ENCODE results near the gene HOXA3. TPM values are rescaled to one million over a fixed set of nuclear protein-coding genes. Genes with fewer than 3 reads are reported as not detected.

Gene HOXA3
- polyA plus RNA-seq, 3 donors = not detected

GRCh38 chr7:27186668-27187474 is 34.5 kb upstream of the HOXA3 start:
- H3K4me3 Mint-ChIP-seq = peak overlapping the region in 1 of 2 donors; percentile 93
- no peak overlapping the region for H3K27ac Mint-ChIP-seq
- H4K20me1 ChIP-seq (ENCODE audit: insufficient read depth, low read length) = no peaks in the 10 kb centered on the region
- no peak for DNase-seq
- no peak overlapping the region for H3K27ac ChIP-seq (ENCODE audit: low read depth in 1 of 2, low read length in 2 of 2)
- H3K4me1 ChIP-seq (ENCODE audit: control insufficient read depth in 1 of 2, insufficient read depth in 2 of 2, low read length in 2 of 2) = peaks cover 51 to 53% of the 10 kb centered on the region in 2 donors
- no peaks in the 10 kb centered on the region for H3K79me2 ChIP-seq (ENCODE audit: insufficient read depth, low read length)
- peaks cover 11 to 73% of the 10 kb centered on the region in 2 donors for H3K9me3 ChIP-seq (replicated peaks in 1 of 2; ENCODE audit: control insufficient read depth in 1 of 2, insufficient read depth in 1 of 2, low read length in 2 of 2)
- no peaks in the 10 kb centered on the region for H3K36me3 ChIP-seq (replicated peaks in 1 of 2; ENCODE audit: control insufficient read depth in 1 of 2, insufficient read depth in 2 of 2, low read length in 2 of 2)
- H3K36me3 Mint-ChIP-seq = peaks cover 18 to 33% of the 10 kb centered on the region in 2 donors
- intact Hi-C loops (cut with micrococcal nuclease) = loop anchor here (5.0 kb wide), 1 partner anchor 35 kb away; the partner anchor contains the start of gene HOXA3 (in 2 of the 2)
- WGBS (ENCODE audit: insufficient coverage) = 80% methylated on average over 1 of the region's 4 CpGs
- peaks cover 66% of the 10 kb centered on the region for H3K4me1 Mint-ChIP-seq
- H3K4me2 ChIP-seq (replicated peaks; ENCODE audit: extremely low read depth, low read length, poor library complexity, severe bottlenecking) = no peak overlapping the region
- H3K9me3 Mint-ChIP-seq = peaks cover 3 to 58% (median 40%) of the 10 kb centered on the region in 7 donors
- no peak overlapping the region for H3K4me3 ChIP-seq (replicated peaks in 1 of 3; ENCODE audit: low read depth in 2 of 3, low read length in 3 of 3)
- H3K27me3 ChIP-seq (ENCODE audit: control insufficient read depth in 2 of 2, insufficient read depth in 2 of 2, low read length in 2 of 2) = peaks cover 95 to 99% of the 10 kb centered on the region in 2 donors
- peaks cover 99 to 100% (median 100%) of the 10 kb centered on the region in 3 donors for H3K27me3 Mint-ChIP-seq (ENCODE audit: low read depth in 3 of 3)
- TF ChIP-seq, protein P1, sequence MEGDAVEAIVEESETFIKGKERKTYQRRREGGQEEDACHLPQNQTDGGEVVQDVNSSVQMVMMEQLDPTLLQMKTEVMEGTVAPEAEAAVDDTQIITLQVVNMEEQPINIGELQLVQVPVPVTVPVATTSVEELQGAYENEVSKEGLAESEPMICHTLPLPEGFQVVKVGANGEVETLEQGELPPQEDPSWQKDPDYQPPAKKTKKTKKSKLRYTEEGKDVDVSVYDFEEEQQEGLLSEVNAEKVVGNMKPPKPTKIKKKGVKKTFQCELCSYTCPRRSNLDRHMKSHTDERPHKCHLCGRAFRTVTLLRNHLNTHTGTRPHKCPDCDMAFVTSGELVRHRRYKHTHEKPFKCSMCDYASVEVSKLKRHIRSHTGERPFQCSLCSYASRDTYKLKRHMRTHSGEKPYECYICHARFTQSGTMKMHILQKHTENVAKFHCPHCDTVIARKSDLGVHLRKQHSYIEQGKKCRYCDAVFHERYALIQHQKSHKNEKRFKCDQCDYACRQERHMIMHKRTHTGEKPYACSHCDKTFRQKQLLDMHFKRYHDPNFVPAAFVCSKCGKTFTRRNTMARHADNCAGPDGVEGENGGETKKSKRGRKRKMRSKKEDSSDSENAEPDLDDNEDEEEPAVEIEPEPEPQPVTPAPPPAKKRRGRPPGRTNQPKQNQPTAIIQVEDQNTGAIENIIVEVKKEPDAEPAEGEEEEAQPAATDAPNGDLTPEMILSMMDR (IDR thresholded peaks at IDR 0.05) = no peak
- H3K9ac ChIP-seq (ENCODE audit: insufficient read depth, low read length, poor library complexity, severe bottlenecking) = no peak overlapping the region
- H2AFZ ChIP-seq (ENCODE audit: insufficient read depth, low read depth, low read length, poor library complexity, severe bottlenecking) = no peak overlapping the region

DNA sequence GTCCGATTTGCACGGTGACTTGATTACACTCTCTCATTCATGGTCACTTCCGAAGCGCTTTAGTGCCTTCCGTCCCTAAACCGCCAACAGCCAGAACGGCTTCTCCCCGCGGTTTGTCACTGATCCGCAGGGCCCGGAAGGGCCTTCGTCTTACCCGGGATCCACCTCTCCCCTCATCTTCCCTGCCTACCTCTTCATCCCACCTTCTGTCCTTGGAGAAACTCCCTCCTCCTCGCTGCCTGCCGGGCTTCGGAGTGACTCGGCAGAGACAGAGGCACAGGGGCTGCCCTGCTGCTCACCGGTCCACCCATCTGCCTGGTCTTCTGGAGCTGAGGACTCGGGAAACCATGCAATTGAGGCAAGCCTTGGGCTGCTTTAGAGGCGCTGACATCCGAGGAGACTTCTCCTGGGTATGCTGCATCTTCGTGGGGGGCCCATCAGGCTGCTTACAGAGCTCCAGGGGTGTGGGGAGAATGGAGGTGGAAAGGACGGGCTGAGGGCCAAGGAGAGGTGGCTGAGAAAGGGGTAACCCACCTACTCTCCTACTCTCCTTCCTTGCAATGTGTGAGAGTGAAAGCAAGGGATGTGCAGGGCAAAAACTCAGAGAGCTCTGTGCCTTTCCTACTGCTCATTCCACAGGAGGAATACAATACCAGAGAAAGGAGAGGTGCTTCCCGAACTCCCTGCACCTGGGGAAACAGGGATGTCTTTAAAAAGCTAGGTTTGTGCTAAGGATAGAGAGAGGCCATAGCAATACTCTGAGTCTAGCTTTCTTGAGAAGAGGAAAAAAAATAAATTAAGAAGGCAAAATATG is 33.7 kb upstream of the HOXA3 start:
- no peak for DNase-seq
- Mint-ChIP-seq H3K9me3 (peaks cover 3 to 57% (median 38%) of the 10 kb centered on the region in 7 donors), H3K27me3 (ENCODE audit: low read depth in 3 of 3) (peaks cover 97 to 99% (median 99%) of the 10 kb centered on the region in 3 donors), H3K4me3 (peak overlapping the region; percentile 72 to 93), H3K27ac (no peak overlapping the region), H3K36me3 (peaks cover 18 to 33% of the 10 kb centered on the region in 2 donors), H3K4me1 (peaks cover 62% of the 10 kb centered on the region)
- peaks cover 90 to 99% of the 10 kb centered on the region in 2 donors for H3K27me3 ChIP-seq (ENCODE audit: control insufficient read depth in 2 of 2, insufficient read depth in 2 of 2, low read length in 2 of 2)
- intact Hi-C loops (cut with micrococcal nuclease) = loop anchor here (5.0 kb wide), 1 partner anchor 34 kb away; the partner anchor contains the start of gene HOXA3 (in 2 of the 2)
- H3K4me3 ChIP-seq (replicated peaks in 1 of 3; ENCODE audit: low read depth in 2 of 3, low read length in 3 of 3) = peak overlapping the region in 1 of 3 experiments; percentile 71
- peak overlapping the region; percentile 76 for H3K4me2 ChIP-seq (replicated peaks; ENCODE audit: extremely low read depth, low read length, poor library complexity, severe bottlenecking)
- no peak overlapping the region for H2AFZ ChIP-seq (ENCODE audit: insufficient read depth, low read depth, low read length, poor library complexity, severe bottlenecking)
- no peaks in the 10 kb centered on the region for H3K36me3 ChIP-seq (replicated peaks in 1 of 2; ENCODE audit: control insufficient read depth in 1 of 2, insufficient read depth in 2 of 2, low read length in 2 of 2)
- peaks cover 49 to 51% of the 10 kb centered on the region in 2 donors for H3K4me1 ChIP-seq (ENCODE audit: control insufficient read depth in 1 of 2, insufficient read depth in 2 of 2, low read length in 2 of 2)
- no peaks in the 10 kb centered on the region for H3K79me2 ChIP-seq (ENCODE audit: insufficient read depth, low read length)
- H4K20me1 ChIP-seq (ENCODE audit: insufficient read depth, low read length) = no peaks in the 10 kb centered on the region
- H3K27ac ChIP-seq (ENCODE audit: low read depth in 1 of 2, low read length in 2 of 2) = no peak overlapping the region
- peaks cover 11 to 68% of the 10 kb centered on the region in 2 donors for H3K9me3 ChIP-seq (replicated peaks in 1 of 2; ENCODE audit: control insufficient read depth in 1 of 2, insufficient read depth in 1 of 2, low read length in 2 of 2)
- no peak overlapping the region for H3K9ac ChIP-seq (ENCODE audit: insufficient read depth, low read length, poor library complexity, severe bottlenecking)
- WGBS (ENCODE audit: insufficient coverage) = 2% methylated on average over 19 of the region's 24 CpGs
- TF ChIP-seq, protein P1 (IDR thresholded peaks at IDR 0.05) = no peak

All from CD14-positive monocyte (primary cell).